B cell (primary cell): ENCODE measurements around the gene SCAMP4. TPM values are rescaled to one million over a fixed set of nuclear protein-coding genes. Genes with fewer than 3 reads are reported as not detected.

Experiments used
- ATAC-seq: fragments of 200-7000 bp; cut with Tn5 transposase; one replicate; pipeline ENCODE4 v1.10.0; 2021; ENCODE audit warnings: low read depth, mild to moderate bottlenecking, moderate number of reproducible peaks, moderate library complexity
- CTCF ChIA-PET: fragments of 350-600 bp; sonication (Branson Sonifier 250); formaldehyde crosslinking; loops from one replicate; lab custom pipeline; 2021; ENCODE audit warnings: antibody characterized with exemption, inconsistent platforms; lab: Charles Lee
- POLR2A ChIA-PET: fragments of 350-600 bp; sonication (Branson Sonifier 250); formaldehyde crosslinking; loops from one replicate; lab custom pipeline; 2021; ENCODE audit warnings: antibody characterized with exemption; lab: Charles Lee
- DNase-seq: peaks from one replicate; pipeline ENCODE4 v3.0.0; 2013
- H2AFZ ChIP-seq: 2 replicates; pipeline ENCODE4 v1.6.1; 2012; ENCODE audit warnings: mild to moderate bottlenecking, low read depth, low read length; ENCODE audit not compliant: insufficient read depth, poor library complexity, severe bottlenecking
- H3K27ac ChIP-seq, 2 donors: 1 replicate in 1 of 2; 2 replicates in 1 of 2; pipeline ENCODE4 v1.5.1; 2012 to 2013; ENCODE audit warnings: low read length in 2 of 2, mild to moderate bottlenecking in 2 of 2, moderate library complexity in 1 of 2
- H3K27me3 ChIP-seq, 4 experiments: fragments of 200-600 bp in 1 of 4; sonication (generic) in 1 of 4; replicated peaks in 1 of 4; 1 replicate in 2 of 4; 2 replicates in 2 of 4; pipeline versions ENCODE4 v1.6.1 to v1.7.0; 2013 to 2016; ENCODE audit warnings: low read length in 3 of 4, mild to moderate bottlenecking in 2 of 4, mixed read lengths in 1 of 4, moderate library complexity in 1 of 4; ENCODE audit not compliant: insufficient read depth in 4 of 4, control insufficient read depth in 3 of 4; ENCODE audit errors: control extremely low read depth in 1 of 4
- H3K36me3 ChIP-seq, 2 experiments: replicated peaks in 1 of 2; 1 replicate in 1 of 2; 2 replicates in 1 of 2; pipeline versions ENCODE4 v1.6.1 to v1.7.1; 2013; ENCODE audit warnings: low read length in 1 of 2; ENCODE audit not compliant: insufficient read depth in 2 of 2, control insufficient read depth in 1 of 2; ENCODE audit errors: control extremely low read depth in 1 of 2, extremely low read depth in 1 of 2
- H3K4me1 ChIP-seq, 2 donors: fragments of 200-600 bp in 1 of 2; sonication (generic) in 1 of 2; 1 replicate in 1 of 2; 2 replicates in 1 of 2; pipeline versions ENCODE4 v1.5.1 to v1.6.1; 2013 to 2017; ENCODE audit warnings: low read length in 2 of 2; ENCODE audit not compliant: control insufficient read depth in 2 of 2, insufficient read depth in 2 of 2
- H3K4me2 ChIP-seq: replicated peaks from 2 replicates; pipeline ENCODE3; 2012; ENCODE audit warnings: mild to moderate bottlenecking, low read depth, low read length; ENCODE audit not compliant: poor library complexity, severe bottlenecking
- H3K4me3 ChIP-seq, 5 experiments: fragments of 200-600 bp in 1 of 5; sonication (generic) in 1 of 5; 1 replicate in 3 of 5; 2 replicates in 2 of 5; pipeline versions ENCODE4 v1.5.1 to v1.7.0; 2011 to 2016; ENCODE audit warnings: low read length in 4 of 5, mild to moderate bottlenecking in 4 of 5, low read depth in 2 of 5, control low read depth in 1 of 5, moderate library complexity in 1 of 5; ENCODE audit not compliant: insufficient read depth in 1 of 5; ENCODE audit errors: control extremely low read depth in 1 of 5, extremely low read depth in 1 of 5
- H3K79me2 ChIP-seq: fragments of 200-600 bp; sonication (generic); one replicate; pipeline ENCODE4 v1.6.0; 2016; ENCODE audit warnings: low read length; ENCODE audit not compliant: control insufficient read depth, insufficient read depth
- H3K9ac ChIP-seq: fragments of 200-600 bp; sonication (generic); 2 replicates; pipeline ENCODE4 v1.6.1; 2017; ENCODE audit warnings: mild to moderate bottlenecking, low read length, moderate library complexity
- H3K9me3 ChIP-seq, 3 donors: one replicate each; pipeline versions ENCODE4 v1.6.1 to v1.7.1; 2013; ENCODE audit warnings: low read length in 2 of 3; ENCODE audit not compliant: control insufficient read depth in 2 of 3, insufficient read depth in 1 of 3; ENCODE audit errors: control extremely low read depth in 1 of 3
- H4K20me1 ChIP-seq: 2 replicates; pipeline ENCODE4 v1.6.0; 2012; ENCODE audit warnings: mild to moderate bottlenecking, low read length; ENCODE audit not compliant: insufficient read depth, control insufficient read depth, poor library complexity, severe bottlenecking
- H3K27ac Mint-ChIP-seq: one replicate; pipeline ENCODE4 v1.8.0; 2021; ENCODE audit warnings: mixed read lengths
- H3K27me3 Mint-ChIP-seq: one replicate; pipeline ENCODE4 v1.8.0; 2021; ENCODE audit warnings: mixed read lengths
- H3K4me1 Mint-ChIP-seq: one replicate; pipeline ENCODE4 v1.8.0; 2021; ENCODE audit warnings: mixed read lengths
- H3K4me3 Mint-ChIP-seq: one replicate; pipeline ENCODE4 v1.8.0; 2021; ENCODE audit warnings: mixed read lengths
- H3K9me3 Mint-ChIP-seq: one replicate; pipeline ENCODE4 v1.8.0; 2022; ENCODE audit warnings: mixed read lengths; ENCODE audit not compliant: insufficient read depth
- CTCF ChIP-seq: fragments of 200-600 bp; IDR thresholded peaks from one replicate; pipeline ENCODE4 v1.8.0; 2022; ENCODE audit warnings: antibody characterized with exemption, mild to moderate bottlenecking
- EZH2 ChIP-seq: IDR thresholded peaks from 2 replicates; pipeline ENCODE4 v1.6.1; 2012; ENCODE audit warnings: borderline replicate concordance, low read depth, mild to moderate bottlenecking, moderate library complexity, low read length; ENCODE audit not compliant: insufficient read depth, poor library complexity, severe bottlenecking
- WGBS: methylation state at CpG from one replicate; pipeline ENCODE4 v1.1.5; 2013; ENCODE audit warnings: missing lambda C conversion rate; ENCODE audit not compliant: insufficient coverage; 5-methylcytosine and 5-hydroxymethylcytosine counted together
- intact Hi-C: fragments of 100-400 bp; cut with micrococcal nuclease; formaldehyde crosslinking; loops from one replicate; pipeline ENCODE4 v1.10.0; 2022
- polyA plus RNA-seq: library from polyadenylated mRNA; depleted of rRNA; stranded (reverse); fragments of >200 nt; gene quantifications from 2 replicates; pipeline ENCODE4 v1.2.3, GENCODE V29; 2012
- total RNA-seq, 2 donors: library from RNA; stranded (reverse); fragments of 120-200 nt in 1 of 2; gene quantifications; 1 replicate in 1 of 2; 2 replicates in 1 of 2; pipeline versions ENCODE4 v1.2.3 to v1.2.4, GENCODE V29; 2013 to 2022

The SCAMP4 gene
- total and polyA plus RNA-seq, 2 donors (not counting 1 experiment from before 2014, with no cell fraction given): 47.9 to 60.0 TPM

GRCh38 chr19:1959928-1960589 lies 54.9 kb downstream of the SCAMP4 start:
- DNase-seq: no peak
- Mint-ChIP-seq H3K4me3 (no peak overlapping the region), H3K9me3 (no peaks in the 10 kb centered on the region), H3K27me3 (no peaks in the 10 kb centered on the region), H3K27ac (peak overlapping the region; percentile 50), H3K4me1 (peaks cover 24% of the 10 kb centered on the region)
- H3K4me3 ChIP-seq: no peak overlapping the region
- H3K27me3 ChIP-seq: no peaks in the 10 kb centered on the region
- H3K9me3 ChIP-seq: peaks cover 0 to 2% (median 0%) of the 10 kb centered on the region in 3 donors
- no peak overlapping the region for H3K9ac ChIP-seq
- no peak overlapping the region for H3K27ac ChIP-seq
- intact Hi-C loops: no loop called here
- H4K20me1 ChIP-seq: peaks cover 89% of the 10 kb centered on the region
- H2AFZ ChIP-seq: no peak overlapping the region
- H3K36me3 ChIP-seq: peaks cover 0 to 19% of the 10 kb centered on the region in 2 experiments
- CTCF ChIA-PET: no interaction called here
- H3K4me2 ChIP-seq: no peak overlapping the region
- peaks cover 91% of the 10 kb centered on the region for H3K79me2 ChIP-seq
- POLR2A ChIA-PET: no interaction called here
- peaks cover 3 to 11% of the 10 kb centered on the region in 2 donors for H3K4me1 ChIP-seq
- TF ChIP-seq EZH2: no peak
- 94% methylated on average over 27 of the region's 32 CpGs for WGBS
- no peak for ATAC-seq

- Histone ChIP-seq H4K20me1 (peaks cover 87% of the 10 kb centered on the region), H2AFZ (no peak overlapping the region), H3K9ac (no peak overlapping the region), H3K4me1 (peaks cover 3 to 11% of the 10 kb centered on the region in 2 donors), H3K79me2 (peaks cover 91% of the 10 kb centered on the region), H3K27ac (no peak overlapping the region), H3K9me3 (peaks cover 0 to 2% (median 0%) of the 10 kb centered on the region in 3 donors), H3K36me3 (peaks cover 0 to 20% of the 10 kb centered on the region in 2 experiments), H3K4me3 (no peak overlapping the region), H3K4me2 (no peak overlapping the region), H3K27me3 (no peaks in the 10 kb centered on the region)
- no peak for ATAC-seq
- Mint-ChIP-seq H3K4me1 (peaks cover 26% of the 10 kb centered on the region), H3K27me3 (no peaks in the 10 kb centered on the region), H3K27ac (peak overlapping the region; percentile 11), H3K9me3 (no peaks in the 10 kb centered on the region), H3K4me3 (no peak overlapping the region)
- CTCF ChIA-PET: no interaction called here
- WGBS: 94% methylated on average over 36 of the region's 42 CpGs
- no peak for DNase-seq
- no peak for TF ChIP-seq CTCF
- no peak for TF ChIP-seq EZH2
- POLR2A ChIA-PET: interaction anchor here (0.6 kb wide), 1 partner anchor 21 kb away, joined by 3 read pairs; no protein-coding TSS in a partner anchor
- intact Hi-C loops: no loop called here
These were observed 56.0 kb downstream of the SCAMP4 start for GRCh38 chr19:1961000-1961883.
